Transverse colon (tissue), 4 donors: Measurements from ENCODE around the gene BASP1.

Source experiments
- EP300 ChIP-seq: sonication (generic); formaldehyde crosslinking; IDR thresholded peaks from one replicate; pipeline ENCODE4 v1.6.1; 2017; ENCODE audit warnings: antibody characterized with exemption, low read depth
- POLR2A ChIP-seq: fragments of 450-650 bp; IDR thresholded peaks from one replicate; pipeline ENCODE4 v1.6.1; 2016; ENCODE audit warnings: antibody characterized with exemption, mild to moderate bottlenecking, moderate library complexity
- POLR2AphosphoS5 ChIP-seq, 3 donors: sonication (generic); formaldehyde crosslinking; IDR thresholded peaks; one replicate each; pipeline ENCODE4 v1.6.1; 2016; ENCODE audit warnings: antibody characterized with exemption in 3 of 3
- TF ChIP-seq, protein P1 (sequence below), 5 experiments: fragments of 200-600 bp in 3 of 5; fragments of 450-650 bp in 2 of 5; sonication (generic) in 3 of 5; IDR thresholded peaks; 1 replicate in 2 of 5; 2 replicates in 3 of 5; pipeline ENCODE4 v1.5.1; 2016 to 2017; ENCODE audit warnings: antibody characterized with exemption in 5 of 5, inconsistent platforms in 3 of 5, mild to moderate bottlenecking in 2 of 5, moderate library complexity in 1 of 5

DNA sequence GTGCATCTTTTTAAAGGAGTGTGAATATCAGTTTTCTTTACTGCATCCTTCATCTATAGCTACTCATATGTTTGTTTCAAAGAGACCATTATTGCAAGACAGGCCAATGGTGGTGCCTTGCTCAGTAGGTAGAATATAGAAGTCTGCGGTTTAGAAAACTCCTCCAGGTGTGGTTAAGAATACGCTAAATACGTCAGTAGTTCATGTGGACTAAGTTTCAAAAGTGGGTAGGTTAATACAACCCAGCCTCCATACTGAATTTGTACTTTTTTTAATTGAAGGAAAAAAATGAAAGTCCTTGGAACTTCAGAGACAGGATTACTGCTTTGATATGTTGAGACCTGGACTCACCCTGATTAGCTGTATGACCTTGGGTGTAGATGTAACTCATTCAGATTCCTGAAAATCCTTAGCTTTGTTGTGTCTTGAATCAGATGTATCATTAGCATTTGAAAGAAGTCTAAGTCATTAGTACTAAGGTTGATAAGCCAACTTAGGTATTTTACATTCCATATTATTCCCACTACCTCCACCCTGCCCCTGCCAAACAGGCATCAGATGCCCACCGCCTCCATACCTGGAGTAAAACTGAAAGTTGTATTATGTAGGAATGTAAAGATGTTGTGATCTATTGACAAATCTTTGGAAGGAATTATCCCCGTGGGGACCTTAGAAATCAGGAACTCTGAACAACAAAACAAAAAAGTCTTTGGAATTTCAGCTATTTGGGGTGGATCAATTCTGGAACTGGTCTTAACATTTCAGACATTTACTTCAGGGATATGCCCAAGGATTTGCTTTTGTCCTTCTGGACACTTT, 6.1 kb downstream of the BASP1 start:
- TF ChIP-seq EP300 (no peak), POLR2AphosphoS5 (IDR thresholded peaks at IDR 0.05) (no peak), POLR2A (no peak)
- TF ChIP-seq, protein P1, sequence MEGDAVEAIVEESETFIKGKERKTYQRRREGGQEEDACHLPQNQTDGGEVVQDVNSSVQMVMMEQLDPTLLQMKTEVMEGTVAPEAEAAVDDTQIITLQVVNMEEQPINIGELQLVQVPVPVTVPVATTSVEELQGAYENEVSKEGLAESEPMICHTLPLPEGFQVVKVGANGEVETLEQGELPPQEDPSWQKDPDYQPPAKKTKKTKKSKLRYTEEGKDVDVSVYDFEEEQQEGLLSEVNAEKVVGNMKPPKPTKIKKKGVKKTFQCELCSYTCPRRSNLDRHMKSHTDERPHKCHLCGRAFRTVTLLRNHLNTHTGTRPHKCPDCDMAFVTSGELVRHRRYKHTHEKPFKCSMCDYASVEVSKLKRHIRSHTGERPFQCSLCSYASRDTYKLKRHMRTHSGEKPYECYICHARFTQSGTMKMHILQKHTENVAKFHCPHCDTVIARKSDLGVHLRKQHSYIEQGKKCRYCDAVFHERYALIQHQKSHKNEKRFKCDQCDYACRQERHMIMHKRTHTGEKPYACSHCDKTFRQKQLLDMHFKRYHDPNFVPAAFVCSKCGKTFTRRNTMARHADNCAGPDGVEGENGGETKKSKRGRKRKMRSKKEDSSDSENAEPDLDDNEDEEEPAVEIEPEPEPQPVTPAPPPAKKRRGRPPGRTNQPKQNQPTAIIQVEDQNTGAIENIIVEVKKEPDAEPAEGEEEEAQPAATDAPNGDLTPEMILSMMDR (IDR thresholded peaks at IDR 0.05) = no peak
